ENCODE measurements around the gene SPINT1.

DNA sequence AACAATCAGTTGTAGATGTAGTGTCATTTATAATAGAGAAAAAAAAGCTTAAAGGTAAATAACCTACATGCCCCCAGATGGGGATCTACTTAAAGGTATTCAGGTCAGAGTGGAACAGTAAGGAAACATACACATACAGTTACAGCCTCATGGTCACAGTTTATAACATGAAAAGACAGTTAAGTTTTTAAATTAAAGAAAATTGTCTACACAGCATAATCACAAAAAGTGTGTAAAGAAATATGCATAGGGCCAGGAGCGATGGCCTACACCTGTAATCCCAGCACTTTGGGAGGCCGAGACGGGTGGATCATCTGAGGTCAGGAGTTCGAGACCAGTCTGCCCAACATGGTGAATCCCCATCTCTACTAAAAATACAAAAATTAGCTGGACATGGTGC, 23.4 kb downstream of the SPINT1 start:
- TF ChIP-seq, protein P1, sequence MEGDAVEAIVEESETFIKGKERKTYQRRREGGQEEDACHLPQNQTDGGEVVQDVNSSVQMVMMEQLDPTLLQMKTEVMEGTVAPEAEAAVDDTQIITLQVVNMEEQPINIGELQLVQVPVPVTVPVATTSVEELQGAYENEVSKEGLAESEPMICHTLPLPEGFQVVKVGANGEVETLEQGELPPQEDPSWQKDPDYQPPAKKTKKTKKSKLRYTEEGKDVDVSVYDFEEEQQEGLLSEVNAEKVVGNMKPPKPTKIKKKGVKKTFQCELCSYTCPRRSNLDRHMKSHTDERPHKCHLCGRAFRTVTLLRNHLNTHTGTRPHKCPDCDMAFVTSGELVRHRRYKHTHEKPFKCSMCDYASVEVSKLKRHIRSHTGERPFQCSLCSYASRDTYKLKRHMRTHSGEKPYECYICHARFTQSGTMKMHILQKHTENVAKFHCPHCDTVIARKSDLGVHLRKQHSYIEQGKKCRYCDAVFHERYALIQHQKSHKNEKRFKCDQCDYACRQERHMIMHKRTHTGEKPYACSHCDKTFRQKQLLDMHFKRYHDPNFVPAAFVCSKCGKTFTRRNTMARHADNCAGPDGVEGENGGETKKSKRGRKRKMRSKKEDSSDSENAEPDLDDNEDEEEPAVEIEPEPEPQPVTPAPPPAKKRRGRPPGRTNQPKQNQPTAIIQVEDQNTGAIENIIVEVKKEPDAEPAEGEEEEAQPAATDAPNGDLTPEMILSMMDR (IDR thresholded peaks at IDR 0.05; ENCODE audit: borderline replicate concordance, extremely low read depth, low read length, poor library complexity, severe bottlenecking), result no peak
- TF ChIP-seq EZH2 (IDR thresholded peaks at IDR 0.05; ENCODE audit: borderline replicate concordance, low read depth, low read length, severe bottlenecking), result no peak

All from DND-41 (cell line).